ENCODE data around the gene AMBRA1.

- TF ChIP-seq POLR2A (IDR thresholded peaks at IDR 0.05) (no peak), POLR2AphosphoS5 (IDR thresholded peaks at IDR 0.05) (no peak)
Measured at GRCh38 chr11:46630237-46630636, 36.4 kb upstream of the AMBRA1 start.

All from breast epithelium (tissue), 3 donors.